Superior temporal gyrus (tissue), 1 donor: ENCODE data around the gene TMEM107.

ENCODE experiments used
- DNase-seq: peaks from one replicate; pipeline ENCODE4 v3.0.0-alpha.2; 2016; ENCODE audit errors: extremely low spot score

TMEM107 gene

DNA sequence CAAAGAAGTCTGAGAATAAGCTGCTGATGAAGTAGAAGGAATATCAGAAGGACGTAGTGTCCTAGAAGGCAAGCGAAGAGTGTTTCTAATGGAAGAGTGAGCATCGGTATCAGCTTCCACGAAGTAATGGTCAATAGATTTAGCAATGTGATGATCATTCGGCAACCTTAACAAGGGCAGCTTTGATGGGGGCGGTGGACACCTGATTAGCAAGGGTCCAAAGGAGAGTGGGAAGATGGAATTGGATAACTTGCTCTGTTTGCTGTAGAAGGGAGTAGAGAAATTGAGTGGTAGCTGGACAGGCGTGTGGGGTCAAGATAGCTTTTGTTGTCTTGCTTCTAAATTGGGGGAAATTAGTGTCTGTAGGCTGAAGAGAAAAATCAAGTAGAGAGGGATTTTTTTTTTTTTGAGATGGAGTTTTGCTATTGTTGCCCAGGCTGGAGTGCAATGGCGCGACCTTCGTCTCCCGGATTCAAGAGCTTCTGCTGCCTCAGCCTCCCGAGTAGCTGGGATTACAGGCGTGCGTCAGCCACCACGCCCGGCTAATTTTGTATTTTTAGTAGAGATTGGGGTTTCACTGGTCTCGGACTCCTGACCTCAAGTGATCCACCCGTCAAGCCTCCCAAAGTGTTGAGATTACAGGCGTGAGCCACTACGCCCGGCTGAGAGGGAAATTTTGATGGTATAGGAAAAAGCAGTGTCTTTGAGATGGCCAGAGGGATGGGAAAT is 38.4 kb downstream of the TMEM107 start:
- DNase-seq, result no peak

GRCh38 chr17:8133941-8134340 is 42.2 kb downstream of the TMEM107 start:
- DNase-seq, result no peak

DNA sequence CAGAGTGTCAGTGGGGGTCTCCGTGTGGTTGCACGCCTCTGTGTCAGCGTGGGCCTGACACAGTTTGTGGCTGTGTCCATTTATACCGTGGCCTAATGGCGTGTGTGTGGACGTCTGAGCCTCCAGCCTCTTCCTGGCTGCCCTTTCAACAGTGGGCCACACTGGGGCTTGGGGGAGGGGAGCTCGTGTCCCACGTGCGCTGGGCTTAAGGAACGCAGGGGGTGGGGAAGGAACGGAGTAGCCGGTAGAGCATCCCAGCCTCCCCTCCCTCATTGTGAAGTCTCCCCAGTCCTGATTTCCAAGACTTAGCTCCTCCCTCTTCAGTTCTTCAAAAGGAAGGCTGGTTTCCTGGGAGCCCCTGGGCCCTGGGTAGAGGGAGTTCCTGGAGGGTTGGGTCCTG is 42.8 kb downstream of the TMEM107 start:
- no peak for DNase-seq

DNA sequence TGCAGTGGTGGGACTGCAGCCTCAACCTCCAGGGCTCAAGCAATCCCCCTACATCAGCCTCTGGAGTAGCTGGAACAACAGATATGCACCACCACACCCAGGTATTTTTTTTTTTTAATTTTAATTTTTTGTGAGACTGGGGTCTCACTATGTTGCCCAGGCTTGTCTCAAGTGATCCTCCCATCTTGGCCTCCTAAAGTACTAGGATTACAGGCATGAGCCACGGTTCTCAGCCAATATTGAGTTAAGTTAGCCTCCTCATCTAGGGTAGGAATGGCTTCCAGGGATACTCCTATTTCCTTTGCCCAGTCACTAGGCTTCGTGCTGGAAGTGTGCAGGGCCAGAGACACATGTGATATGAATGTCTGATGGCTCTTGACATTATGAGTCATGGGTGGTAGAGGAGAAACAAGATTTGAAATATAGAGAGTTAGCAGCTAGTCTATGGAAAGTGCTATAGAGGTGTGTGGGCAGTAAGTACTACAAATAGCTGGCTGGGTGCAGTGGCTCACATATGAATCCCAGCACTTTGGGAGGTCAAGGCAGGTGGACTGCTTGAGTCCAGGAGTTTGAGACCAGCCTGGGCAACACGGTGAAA is 44.2 kb downstream of the TMEM107 start:
- DNase-seq, result no peak

- DNase-seq, result no peak
Observed at GRCh38 chr17:8128125-8128784, 47.9 kb downstream of the TMEM107 start.

- DNase-seq, result no peak
Observed at GRCh38 chr17:8126491-8127066, 49.6 kb downstream of the TMEM107 start.

- DNase-seq, result peak; percentile 23
Observed at GRCh38 chr17:8125947-8126490, 50.2 kb downstream of the TMEM107 start.

DNA sequence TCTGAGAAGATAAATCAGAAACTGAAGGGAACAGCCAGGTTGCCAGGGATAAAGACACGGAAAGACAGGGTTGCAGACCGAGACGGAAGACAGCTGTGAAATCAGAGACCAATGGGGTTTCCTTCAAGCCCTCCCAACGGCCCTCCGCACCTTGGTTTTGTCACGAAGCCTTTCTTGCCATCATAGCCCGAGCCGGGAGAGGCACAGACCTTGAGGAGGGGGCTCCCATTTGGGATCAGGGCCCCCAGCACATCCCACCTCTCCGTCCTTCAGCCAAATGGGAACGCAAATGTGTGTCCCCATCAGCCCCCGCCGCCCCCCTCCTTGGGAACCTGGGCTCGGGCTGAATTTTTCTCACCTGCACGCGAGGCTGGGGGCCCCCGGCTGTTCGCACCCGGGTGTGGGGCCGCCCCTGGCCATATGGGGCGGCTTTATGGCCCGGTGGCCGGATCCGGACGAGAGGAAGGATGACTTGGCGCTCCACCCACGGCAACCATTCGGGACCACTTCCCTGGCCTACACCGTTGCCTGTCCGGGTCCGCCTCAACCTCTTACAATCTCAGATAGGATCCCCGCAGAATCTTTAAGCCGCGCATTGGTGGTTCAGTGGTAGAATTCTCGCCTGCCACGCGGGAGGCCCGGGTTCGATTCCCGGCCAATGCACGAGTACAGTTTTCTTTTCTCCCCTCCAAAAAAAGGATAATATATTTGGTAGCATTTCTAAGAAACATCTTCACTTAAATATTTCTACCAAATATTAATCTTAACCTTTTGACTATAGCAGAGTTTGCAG is 50.8 kb downstream of the TMEM107 start:
- DNase-seq, result peak; percentile 93

- peak; percentile 44 for DNase-seq
Observed at GRCh38 chr17:8124350-8125153, 51.6 kb downstream of the TMEM107 start.

DNA sequence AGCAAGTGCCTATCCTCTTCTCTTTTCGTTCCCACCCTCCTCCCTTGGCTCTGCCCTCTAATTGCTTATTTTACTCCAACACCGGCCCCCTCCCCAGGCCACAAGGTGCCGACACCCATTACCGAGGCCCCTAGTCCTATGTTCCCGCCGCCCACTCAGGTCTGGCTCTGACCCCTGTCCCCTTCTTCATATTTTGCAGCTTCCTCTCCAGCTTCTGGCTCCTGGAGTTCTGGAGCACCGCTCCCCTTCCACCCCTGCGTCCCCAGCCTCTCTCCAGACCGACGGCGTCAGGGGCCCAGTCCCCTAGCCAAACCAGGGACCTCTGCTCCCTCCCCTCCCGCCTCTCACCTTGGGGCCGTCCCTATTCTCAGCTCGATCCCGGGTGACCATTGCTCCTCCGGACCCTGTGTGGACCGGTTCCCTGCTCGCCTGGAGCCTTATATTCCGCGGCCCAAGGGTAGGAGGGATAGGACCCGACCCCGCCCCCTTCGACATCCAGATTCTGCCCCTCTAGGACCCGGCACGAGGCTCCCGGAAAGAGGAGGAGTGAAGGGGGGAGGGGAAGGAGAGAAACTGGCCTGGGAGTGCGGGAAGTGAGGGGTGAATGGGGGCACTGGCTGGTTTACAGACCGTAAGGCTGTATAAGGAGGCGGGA is 52.4 kb downstream of the TMEM107 start, which contains the start of gene HES7:
TSS of gene HES7 (minus strand) at position 412 of the 655 bp plus-strand sequence. CDS start at position 390, 22 bp downstream.
- no peak for DNase-seq

- DNase-seq, result peak; percentile 13
Observed at GRCh38 chr17:8122924-8123694, 53.1 kb downstream of the TMEM107 start.
